ENCODE data around the gene IFNA13.

The IFNA13 gene

DNA sequence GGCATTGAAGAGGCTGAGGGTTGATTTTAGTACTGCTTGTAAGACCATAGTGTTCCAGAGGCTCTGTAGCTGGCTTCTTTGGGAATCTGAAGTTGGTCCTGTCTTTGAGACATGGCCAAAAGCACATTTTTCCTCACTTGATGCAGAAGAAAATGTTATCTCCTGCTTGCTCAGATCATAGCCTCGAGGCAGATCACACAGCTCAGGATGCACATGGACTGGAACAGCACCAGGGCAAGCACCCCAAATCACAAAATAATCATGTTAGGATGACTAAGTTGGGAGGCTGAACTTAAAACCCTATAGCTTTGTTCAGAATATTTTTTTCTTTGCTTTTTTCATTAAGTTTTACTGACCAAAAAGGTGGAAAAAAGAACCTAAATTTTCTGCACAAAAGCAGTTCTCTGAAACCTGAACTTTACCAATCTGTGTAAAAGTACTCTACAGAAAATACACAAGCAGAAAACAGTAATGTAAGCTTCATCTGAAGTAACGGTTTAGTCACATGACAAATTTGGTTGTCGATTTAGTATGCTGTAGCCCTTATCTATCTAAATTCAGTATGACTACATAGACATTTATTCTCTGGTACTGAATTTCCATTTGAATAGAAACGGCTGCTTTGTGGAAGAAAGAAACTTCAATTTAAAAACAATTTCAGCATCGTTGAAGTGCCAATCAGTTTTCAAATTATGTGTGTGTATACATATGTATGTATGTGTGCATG, 36.0 kb downstream of the IFNA13 start:
- no peak for DNase-seq (ENCODE audit: low read depth, low spot score)
- no peaks in the 10 kb centered on the region for H3K4me1 ChIP-seq (ENCODE audit: insufficient read depth, insufficient read length)

DNA sequence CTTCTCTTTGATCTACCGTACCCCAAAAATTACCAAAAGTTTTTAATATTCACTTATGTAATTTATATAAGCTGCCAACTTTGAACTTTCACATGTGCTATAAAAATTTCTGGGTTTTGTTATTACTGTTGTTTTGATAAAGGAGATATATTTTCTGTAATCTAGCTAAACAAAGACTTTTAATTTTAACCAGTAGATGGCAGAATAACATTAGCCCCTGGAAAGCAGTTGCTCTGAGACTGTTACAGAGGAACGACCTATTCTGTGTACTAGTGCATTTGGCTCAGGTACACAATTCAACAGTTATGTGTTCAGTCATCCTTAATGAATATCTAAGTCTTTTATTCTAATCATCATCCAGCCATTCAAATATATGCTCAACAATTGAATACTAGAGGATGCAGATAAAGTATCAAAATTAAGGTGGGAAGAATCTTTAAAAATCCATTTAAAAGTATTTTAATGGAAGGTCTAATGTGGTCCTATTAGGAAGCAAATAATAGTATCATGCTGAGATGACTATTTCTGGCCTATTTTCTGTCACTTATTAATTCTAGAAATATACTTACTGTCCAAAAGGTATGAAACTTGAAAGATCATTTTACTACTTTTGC, 41.2 kb downstream of the IFNA13 start:
- TF ChIP-seq SUZ12 (IDR thresholded peaks at IDR 0.05; ENCODE audit: extremely low read depth, insufficient read depth, insufficient read length) (no peak), YY1 (IDR thresholded peaks at IDR 0.05; ENCODE audit: insufficient read depth, insufficient read length) (no peak), ZNF274 (IDR thresholded peaks at IDR 0.05; ENCODE audit: low read depth, low read length) (no peak)
- Histone ChIP-seq H3K36me3 (ENCODE audit: insufficient read depth, insufficient read length, low read length) (peaks cover 53% of the 10 kb centered on the region), H3K9ac (ENCODE audit: insufficient read length, low read depth) (no peak overlapping the region), H3K9me3 (ENCODE audit: insufficient read depth, low read length) (no peaks in the 10 kb centered on the region), H3K4me3 (ENCODE audit: insufficient read length, low read depth) (no peak overlapping the region), H3K4me1 (ENCODE audit: insufficient read depth, insufficient read length) (no peaks in the 10 kb centered on the region), H3K27me3 (ENCODE audit: insufficient read depth, insufficient read length) (no peaks in the 10 kb centered on the region)
- no peak for DNase-seq (ENCODE audit: low read depth, low spot score)

More for the DNA sequence above, 36.0 kb downstream of the IFNA13 start:
- no peak for TF ChIP-seq SUZ12 (IDR thresholded peaks at IDR 0.05; ENCODE audit: extremely low read depth, insufficient read depth, insufficient read length)
- no peak for TF ChIP-seq ZNF274 (IDR thresholded peaks at IDR 0.05; ENCODE audit: low read depth, low read length)
- TF ChIP-seq YY1 (IDR thresholded peaks at IDR 0.05; ENCODE audit: insufficient read depth, insufficient read length) = no peak
- Histone ChIP-seq H3K9me3 (ENCODE audit: insufficient read depth, low read length) (peaks cover 14% of the 10 kb centered on the region; the same call in 1 of the 2 replicates), H3K27me3 (ENCODE audit: insufficient read depth, insufficient read length) (no peaks in the 10 kb centered on the region), H3K9ac (ENCODE audit: insufficient read length, low read depth) (no peak overlapping the region), H3K36me3 (ENCODE audit: insufficient read depth, insufficient read length, low read length) (peaks cover 56% of the 10 kb centered on the region), H3K4me3 (ENCODE audit: insufficient read length, low read depth) (no peak overlapping the region)

DNA sequence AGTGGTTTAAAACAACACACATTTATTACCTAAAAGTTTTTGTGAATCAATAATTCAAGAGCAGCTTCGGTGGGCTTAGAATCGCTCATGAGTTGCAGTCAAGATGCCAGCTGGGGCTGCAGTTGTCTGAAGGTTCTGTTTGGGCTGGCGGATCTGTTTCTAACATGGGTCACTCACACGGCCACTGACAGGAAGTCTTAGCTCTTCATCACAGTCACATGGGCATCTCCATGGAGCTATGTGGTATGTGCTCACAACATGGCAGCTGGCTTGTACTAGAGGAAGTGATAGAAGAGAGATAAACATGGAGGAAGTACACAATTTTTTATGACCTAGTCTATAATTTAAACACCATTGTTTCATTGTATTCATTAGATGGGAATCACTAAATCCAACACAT, 43.8 kb downstream of the IFNA13 start:
- Histone ChIP-seq H3K9ac (ENCODE audit: insufficient read length, low read depth) (no peak overlapping the region), H3K27me3 (ENCODE audit: insufficient read depth, insufficient read length) (no peaks in the 10 kb centered on the region)
- no peak for TF ChIP-seq SUZ12 (IDR thresholded peaks at IDR 0.05; ENCODE audit: extremely low read depth, insufficient read depth, insufficient read length)
- no peak for TF ChIP-seq YY1 (IDR thresholded peaks at IDR 0.05; ENCODE audit: insufficient read depth, insufficient read length)
- TF ChIP-seq ZNF274 (IDR thresholded peaks at IDR 0.05; ENCODE audit: low read depth, low read length) = no peak

DNA sequence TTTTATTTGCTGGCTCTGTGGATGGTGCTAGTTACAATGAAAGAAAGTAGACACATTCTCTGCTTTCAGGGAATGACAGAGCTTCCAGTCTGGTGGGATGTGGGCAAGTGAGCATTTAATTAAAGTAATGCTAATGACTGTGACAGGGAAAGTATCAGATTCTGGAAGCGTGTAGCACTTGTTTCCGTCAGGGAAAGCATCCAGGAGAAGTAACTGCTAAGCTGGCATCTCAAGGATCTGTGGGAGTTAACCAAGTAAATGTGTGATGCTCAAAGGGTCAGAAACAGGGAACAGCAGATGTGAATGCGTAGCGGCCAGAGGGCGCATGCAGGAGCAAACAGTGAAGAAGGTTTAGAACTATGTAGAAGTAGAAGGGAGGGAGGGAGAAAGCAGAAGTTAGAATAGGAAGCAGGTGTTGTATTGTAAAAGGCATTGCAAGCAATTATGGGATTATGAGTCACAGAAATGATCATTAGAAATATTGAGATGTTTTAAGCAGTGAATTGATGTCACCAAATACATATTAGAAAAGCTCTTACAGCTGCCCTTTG, 44.9 kb downstream of the IFNA13 start:
- no peaks in the 10 kb centered on the region for H3K9me3 ChIP-seq (ENCODE audit: insufficient read depth, low read length)
- TF ChIP-seq SUZ12 (IDR thresholded peaks at IDR 0.05; ENCODE audit: extremely low read depth, insufficient read depth, insufficient read length) = no peak
- TF ChIP-seq ZNF274 (IDR thresholded peaks at IDR 0.05; ENCODE audit: low read depth, low read length) = no peak
- TF ChIP-seq YY1 (IDR thresholded peaks at IDR 0.05; ENCODE audit: insufficient read depth, insufficient read length) = no peak
- no peaks in the 10 kb centered on the region for H3K27me3 ChIP-seq (ENCODE audit: insufficient read depth, insufficient read length)
- H3K4me1 ChIP-seq (ENCODE audit: insufficient read depth, insufficient read length) = no peaks in the 10 kb centered on the region
- no peak for DNase-seq (ENCODE audit: low read depth, low spot score)
- no peak overlapping the region for H3K4me3 ChIP-seq (ENCODE audit: insufficient read length, low read depth)
- H3K9ac ChIP-seq (ENCODE audit: insufficient read length, low read depth) = no peak overlapping the region
- H3K36me3 ChIP-seq (ENCODE audit: insufficient read depth, insufficient read length, low read length) = peaks cover 21% of the 10 kb centered on the region

More for the DNA sequence above, 43.8 kb downstream of the IFNA13 start:
- no peaks in the 10 kb centered on the region for H3K9me3 ChIP-seq (ENCODE audit: insufficient read depth, low read length)
- no peak overlapping the region for H3K4me3 ChIP-seq (ENCODE audit: insufficient read length, low read depth)
- DNase-seq (ENCODE audit: low read depth, low spot score) = no peak
- no peaks in the 10 kb centered on the region for H3K4me1 ChIP-seq (ENCODE audit: insufficient read depth, insufficient read length)
- H3K36me3 ChIP-seq (ENCODE audit: insufficient read depth, insufficient read length, low read length) = peaks cover 28% of the 10 kb centered on the region

DNA sequence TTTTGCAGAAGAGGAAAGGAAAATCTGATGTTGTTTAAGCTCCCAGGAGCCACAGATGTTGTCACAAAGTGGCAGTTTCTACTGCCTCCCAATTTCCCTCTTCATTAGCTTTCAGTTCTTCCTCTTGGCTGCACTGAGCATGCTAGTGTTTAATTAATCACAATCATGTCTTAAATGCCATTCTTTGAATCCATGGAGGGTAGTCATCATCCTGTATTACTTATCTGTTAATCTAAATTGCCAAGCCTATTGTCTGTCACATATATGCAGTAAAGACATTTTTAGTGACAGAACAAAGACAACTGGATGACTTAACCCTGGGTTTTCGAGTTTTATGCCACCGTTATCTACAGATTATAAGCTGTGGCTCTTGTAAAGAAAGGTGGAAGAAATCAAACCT, 47.4 kb downstream of the IFNA13 start:
- no peak overlapping the region for H3K9ac ChIP-seq (ENCODE audit: insufficient read length, low read depth)
- H3K36me3 ChIP-seq (ENCODE audit: insufficient read depth, insufficient read length, low read length) = peaks cover 21% of the 10 kb centered on the region
- H3K4me1 ChIP-seq (ENCODE audit: insufficient read depth, insufficient read length) = no peaks in the 10 kb centered on the region
- TF ChIP-seq YY1 (IDR thresholded peaks at IDR 0.05; ENCODE audit: insufficient read depth, insufficient read length) (no peak), ZNF274 (IDR thresholded peaks at IDR 0.05; ENCODE audit: low read depth, low read length) (no peak), SUZ12 (IDR thresholded peaks at IDR 0.05; ENCODE audit: extremely low read depth, insufficient read depth, insufficient read length) (no peak)
- no peaks in the 10 kb centered on the region for H3K27me3 ChIP-seq (ENCODE audit: insufficient read depth, insufficient read length)
- no peak for DNase-seq (ENCODE audit: low read depth, low spot score)
- no peak overlapping the region for H3K4me3 ChIP-seq (ENCODE audit: insufficient read length, low read depth)
- no peaks in the 10 kb centered on the region for H3K9me3 ChIP-seq (ENCODE audit: insufficient read depth, low read length)

DNA sequence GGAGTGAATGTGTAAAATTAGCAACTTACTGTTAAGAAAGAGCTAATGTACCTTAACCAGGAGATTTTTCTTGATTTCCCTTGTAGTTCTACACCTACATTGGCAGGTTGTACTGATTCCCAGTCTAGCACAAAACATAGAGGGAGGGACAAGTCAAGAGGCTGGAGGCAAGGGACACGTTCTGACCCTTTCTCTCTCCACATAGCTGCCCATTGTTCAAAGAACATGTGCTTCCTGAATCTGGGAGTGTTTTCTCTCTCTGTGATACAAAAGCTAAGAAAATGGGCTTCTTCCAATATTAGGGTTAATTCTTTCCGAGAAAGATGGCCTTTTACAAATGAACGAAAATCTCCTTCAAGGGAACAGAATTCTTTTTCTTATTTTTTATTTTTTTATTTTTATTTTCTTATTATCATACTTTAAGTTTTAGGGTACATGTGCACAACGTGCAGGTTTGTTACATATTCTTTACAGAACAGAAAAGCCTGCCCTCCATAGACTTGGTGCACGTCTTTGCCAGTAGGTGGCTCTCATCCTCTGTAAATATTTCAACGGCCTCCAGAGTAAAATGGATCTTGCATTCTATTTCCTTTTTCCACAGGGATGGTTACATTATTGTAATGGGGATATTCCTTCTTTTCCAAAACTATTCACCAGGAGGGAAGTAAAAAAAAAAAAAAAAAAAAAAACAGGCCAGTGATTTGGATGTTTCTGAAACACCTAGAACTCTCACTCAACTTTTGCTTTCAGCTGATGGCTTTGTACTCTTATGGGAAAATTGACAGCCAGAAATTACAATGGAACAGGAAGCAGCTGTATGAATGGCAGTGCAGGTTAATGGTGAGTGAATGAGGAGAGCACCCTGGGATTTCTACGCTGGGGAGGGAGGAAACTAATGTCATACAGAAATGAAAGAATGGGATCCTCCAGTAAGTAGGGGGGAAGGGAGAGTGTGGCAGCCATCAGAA, 49.6 kb downstream of the IFNA13 start:
- Histone ChIP-seq H3K9ac (ENCODE audit: insufficient read length, low read depth) (no peak overlapping the region), H3K27me3 (ENCODE audit: insufficient read depth, insufficient read length) (no peaks in the 10 kb centered on the region), H3K9me3 (ENCODE audit: insufficient read depth, low read length) (no peaks in the 10 kb centered on the region), H3K4me1 (ENCODE audit: insufficient read depth, insufficient read length) (no peaks in the 10 kb centered on the region), H3K36me3 (ENCODE audit: insufficient read depth, insufficient read length, low read length) (peaks cover 9% of the 10 kb centered on the region), H3K4me3 (ENCODE audit: insufficient read length, low read depth) (no peak overlapping the region)
- no peak for DNase-seq (ENCODE audit: low read depth, low spot score)
- TF ChIP-seq YY1 (IDR thresholded peaks at IDR 0.05; ENCODE audit: insufficient read depth, insufficient read length) (no peak), SUZ12 (IDR thresholded peaks at IDR 0.05; ENCODE audit: extremely low read depth, insufficient read depth, insufficient read length) (no peak), ZNF274 (IDR thresholded peaks at IDR 0.05; ENCODE audit: low read depth, low read length) (no peak)
